GM12892 (cell line): ENCODE data around the gene LENG9.

Experiments
- POLR2A ChIP-seq: IDR thresholded peaks from 2 replicates; pipeline ENCODE4 v1.6.1; 2011; ENCODE audit warnings: low read depth, low read length, control low read depth
- POLR2AphosphoS5 ChIP-seq: IDR thresholded peaks from 2 replicates; pipeline ENCODE4 v1.6.1; 2011; ENCODE audit warnings: low read depth, low read length, control low read depth
- TAF1 ChIP-seq: IDR thresholded peaks from 2 replicates; pipeline ENCODE4 v1.6.1; 2011; ENCODE audit warnings: low read depth, mild to moderate bottlenecking, control low read depth, low read length, borderline replicate concordance

- TF ChIP-seq POLR2AphosphoS5: no peak
- TF ChIP-seq TAF1: no peak
- no peak for TF ChIP-seq POLR2A
Observed at GRCh38 chr19:54418930-54419800, 44.4 kb downstream of the LENG9 start.
